IMR-90 (cell line): ENCODE results near the gene CHN2. TPM values are rescaled to one million over a fixed set of nuclear protein-coding genes. Genes with fewer than 3 reads are reported as not detected.

Experiments used
- ATAC-seq: fragments of 200-7000 bp; cut with Tn5 transposase; 2 replicates; pipeline ENCODE4 v1.9.1; 2020; ENCODE audit warnings: low read depth, mild to moderate bottlenecking, moderate library complexity
- BruUV-seq: library from RNA; stranded (reverse); fragments of 400-500 nt; replicated peaks from 2 replicates; lab custom pipeline; 2021; lab: Mats Ljungman, UMichigan
- CTCF ChIA-PET: fragments of 300-600 bp; formaldehyde crosslinking; extraction: SDS; loops from one replicate; lab custom pipeline; 2021; ENCODE audit warnings: antibody characterized with exemption; lab: Yijun Ruan, JAX
- POLR2A ChIA-PET: fragments of 300-600 bp; sonication (Branson Sonifier 250); formaldehyde crosslinking; loops from one replicate; lab custom pipeline; 2022; ENCODE audit warnings: antibody characterized with exemption; ENCODE audit not compliant: unreplicated experiment; lab: Charles Lee
- DNase-seq: peaks from one replicate; pipeline ENCODE4 v3.0.0; 2013
- H2AFZ ChIP-seq: replicated peaks from 2 replicates; pipeline ENCODE3; 2013; ENCODE audit warnings: low read length, mild to moderate bottlenecking; ENCODE audit not compliant: poor library complexity
- H2AK5ac ChIP-seq: 2 replicates; pipeline ENCODE4 v1.6.1; 2013; ENCODE audit warnings: low read depth, low read length, inconsistent platforms
- H2AK9ac ChIP-seq: replicated peaks from 2 replicates; pipeline ENCODE3; 2013; ENCODE audit warnings: mild to moderate bottlenecking, low read depth, low read length, moderate library complexity; ENCODE audit not compliant: poor library complexity
- H2BK120ac ChIP-seq: 2 replicates; pipeline ENCODE4 v1.6.1; 2013; ENCODE audit warnings: low read depth, low read length, inconsistent platforms
- H2BK15ac ChIP-seq: 3 replicates; pipeline ENCODE4 v1.6.1; 2013; ENCODE audit warnings: low read depth, low read length, inconsistent platforms
- H2BK20ac ChIP-seq: 2 replicates; pipeline ENCODE4 v1.6.1; 2013; ENCODE audit warnings: low read depth, mild to moderate bottlenecking, inconsistent platforms, low read length, moderate library complexity
- H2BK5ac ChIP-seq: 2 replicates; pipeline ENCODE4 v1.6.1; 2013; ENCODE audit warnings: mild to moderate bottlenecking, low read depth, low read length, inconsistent platforms; ENCODE audit not compliant: poor library complexity, severe bottlenecking
- H3K14ac ChIP-seq: replicated peaks from 2 replicates; pipeline ENCODE4 v1.6.1; 2013; ENCODE audit warnings: low read depth, low read length, inconsistent platforms
- H3K18ac ChIP-seq: 2 replicates; pipeline ENCODE4 v1.6.1; 2013; ENCODE audit warnings: low read depth, low read length, control low read depth
- H3K23ac ChIP-seq: 2 replicates; pipeline ENCODE4 v1.6.1; 2013; ENCODE audit warnings: low read depth, low read length, inconsistent platforms
- H3K27ac ChIP-seq: 2 replicates; pipeline ENCODE4 v1.5.1; 2013; ENCODE audit warnings: mild to moderate bottlenecking, control low read depth, low read length; ENCODE audit not compliant: insufficient read depth
- H3K27me3 ChIP-seq: 2 replicates; pipeline ENCODE4 v1.6.1; 2013; ENCODE audit warnings: low read length; ENCODE audit not compliant: control insufficient read depth, insufficient read depth
- H3K36me3 ChIP-seq: 2 replicates; pipeline ENCODE4 v1.6.1; 2013; ENCODE audit warnings: low read length, mixed read lengths; ENCODE audit not compliant: control insufficient read depth, insufficient read depth
- H3K4ac ChIP-seq: 2 replicates; pipeline ENCODE4 v1.6.1; 2013; ENCODE audit warnings: low read depth, low read length, inconsistent platforms
- H3K4me1 ChIP-seq: 2 replicates; pipeline ENCODE4 v1.6.1; 2013; ENCODE audit warnings: low read length, mixed read lengths; ENCODE audit not compliant: control insufficient read depth, insufficient read depth
- H3K4me2 ChIP-seq: 2 replicates; pipeline ENCODE4 v1.6.1; 2013; ENCODE audit warnings: low read depth, mild to moderate bottlenecking, control low read depth, low read length, moderate library complexity
- H3K4me3 ChIP-seq: 2 replicates; pipeline ENCODE4 v1.5.1; 2013; ENCODE audit warnings: low read depth, mild to moderate bottlenecking, control low read depth, low read length, moderate library complexity; ENCODE audit not compliant: insufficient read depth
- H3K56ac ChIP-seq: 2 replicates; pipeline ENCODE4 v1.6.1; 2013; ENCODE audit warnings: low read length, inconsistent platforms; ENCODE audit not compliant: insufficient read depth; ENCODE audit errors: extremely low read depth
- H3K79me1 ChIP-seq, 2 experiments: 2 replicates each; pipeline ENCODE4 v1.6.1; 2013; ENCODE audit warnings: low read length in 2 of 2, inconsistent platforms in 1 of 2, low read depth in 1 of 2
- H3K9ac ChIP-seq: 2 replicates; pipeline ENCODE4 v1.6.1; 2013; ENCODE audit warnings: low read depth, low read length, control low read depth
- H3K9me1 ChIP-seq: 2 replicates; pipeline ENCODE4 v1.6.1; 2013; ENCODE audit warnings: low read length, inconsistent platforms; ENCODE audit not compliant: insufficient read depth
- H3K9me3 ChIP-seq: 2 replicates; pipeline ENCODE4 v1.6.1; 2013; ENCODE audit warnings: low read length; ENCODE audit not compliant: control insufficient read depth, insufficient read depth
- H4K20me1 ChIP-seq: 2 replicates; pipeline ENCODE4 v1.6.1; 2013; ENCODE audit warnings: low read length, inconsistent platforms; ENCODE audit not compliant: insufficient read depth
- H4K5ac ChIP-seq: 2 replicates; pipeline ENCODE4 v1.6.1; 2013; ENCODE audit warnings: mild to moderate bottlenecking, low read depth, low read length, control low read depth
- H4K8ac ChIP-seq, 2 experiments: 2 replicates each; pipeline ENCODE4 v1.6.1; 2013; ENCODE audit warnings: low read depth in 2 of 2, low read length in 2 of 2, control low read depth in 1 of 2, inconsistent platforms in 1 of 2
- H4K91ac ChIP-seq: 2 replicates; pipeline ENCODE4 v1.6.1; 2013; ENCODE audit warnings: low read depth, low read length, inconsistent platforms; ENCODE audit not compliant: insufficient read depth
- CEBPB ChIP-seq: IDR thresholded peaks from 2 replicates; pipeline ENCODE4 v1.6.1; 2012; ENCODE audit warnings: low read depth, low read length, improper control_type of control experiment
- ELK1 ChIP-seq: fragments of 150-350 bp; IDR thresholded peaks from 2 replicates; pipeline ENCODE4 v1.6.1; 2016; ENCODE audit warnings: low read depth, mild to moderate bottlenecking, low read length, moderate library complexity, borderline replicate concordance
- FOS ChIP-seq: fragments of 150-350 bp; IDR thresholded peaks from 2 replicates; pipeline ENCODE4 v1.6.1; 2016; ENCODE audit warnings: low read depth, low read length
- MAFK ChIP-seq: IDR thresholded peaks from 2 replicates; pipeline ENCODE4 v1.6.1; 2012; ENCODE audit warnings: low read depth, low read length, improper control_type of control experiment
- MAZ ChIP-seq: IDR thresholded peaks from 2 replicates; pipeline ENCODE4 v1.6.1; 2012; ENCODE audit warnings: low read depth, mild to moderate bottlenecking, low read length, improper control_type of control experiment, moderate library complexity, borderline replicate concordance
- NFE2L2 ChIP-seq: fragments of 150-350 bp; IDR thresholded peaks from 2 replicates; pipeline ENCODE4 v1.6.1; 2016; ENCODE audit warnings: low read depth, mild to moderate bottlenecking, low read length
- POLR2A ChIP-seq: IDR thresholded peaks from 2 replicates; pipeline ENCODE4 v1.6.1; 2012; ENCODE audit warnings: mild to moderate bottlenecking, low read depth, low read length
- RAD21 ChIP-seq: IDR thresholded peaks from 2 replicates; pipeline ENCODE4 v1.6.1; 2012; ENCODE audit warnings: low read length, improper control_type of control experiment
- RCOR1 ChIP-seq: IDR thresholded peaks from 2 replicates; pipeline ENCODE4 v1.6.1; 2012; ENCODE audit warnings: mild to moderate bottlenecking, low read length, improper control_type of control experiment; ENCODE audit not compliant: insufficient replicate concordance
- RFX5 ChIP-seq: IDR thresholded peaks from 2 replicates; pipeline ENCODE4 v1.8.0; 2012; ENCODE audit warnings: low read depth, mild to moderate bottlenecking, low read length, moderate library complexity
- SMC3 ChIP-seq: fragments of 150-350 bp; IDR thresholded peaks from 2 replicates; pipeline ENCODE4 v1.6.1; 2016; ENCODE audit warnings: low read depth, mild to moderate bottlenecking, antibody characterized with exemption, low read length, moderate library complexity
- USF2 ChIP-seq: fragments of 150-350 bp; IDR thresholded peaks from 2 replicates; pipeline ENCODE4 v1.6.1; 2017; ENCODE audit warnings: mild to moderate bottlenecking, antibody characterized with exemption, low read length, low read depth
- WGBS, 2 experiments: methylation state at CpG; one replicate each; pipeline versions ENCODE4 v1.1.5 to v1.1.7; 2013; ENCODE audit warnings: missing lambda C conversion rate in 2 of 2; ENCODE audit not compliant: insufficient read length in 1 of 2; ENCODE audit errors: extremely low coverage in 2 of 2; 5-methylcytosine and 5-hydroxymethylcytosine counted together
- dilution Hi-C: fragments of 300-500 bp; cut with HindIII; formaldehyde crosslinking; loops from one replicate; pipeline ENCODE4 v1.14.3; 2018; ENCODE audit warnings: low sequenced_read_pairs; ENCODE audit not compliant: unreplicated experiment
- in situ Hi-C: fragments of 300-500 bp; cut with MboI; formaldehyde crosslinking; loops from 3 replicates; pipeline ENCODE4 v1.14.3; 2019; ENCODE audit warnings: low sequenced_read_pairs, inconsistent platforms, mixed read lengths
- intact Hi-C: fragments of 100-400 bp; cut with micrococcal nuclease; formaldehyde crosslinking; loops from 2 replicates; pipeline ENCODE4 v1.10.0; 2022
- polyA plus RNA-seq, 3 experiments: library from polyadenylated mRNA; depleted of rRNA; stranded (reverse); fragments of >200 nt; gene quantifications; 2 replicates each; pipeline ENCODE4 v1.2.3, GENCODE V29; 2012; ENCODE audit warnings: low replicate concordance in 1 of 3
- total RNA-seq: library from RNA; depleted of rRNA; stranded (reverse); fragments of >200 nt; gene quantifications from 2 replicates; pipeline ENCODE4 v1.2.3, GENCODE V29; 2012
- TF ChIP-seq, protein P1 (sequence below): conservative IDR thresholded peaks from 2 replicates; pipeline ENCODE4 v1.5.1; 2012; ENCODE audit warnings: mild to moderate bottlenecking, low read depth, low read length, improper control_type of control experiment

The CHN2 gene
- total and polyA plus RNA-seq, 2 of the 4 experiments (the other 2 are of a cell fraction) = not detected

DNA sequence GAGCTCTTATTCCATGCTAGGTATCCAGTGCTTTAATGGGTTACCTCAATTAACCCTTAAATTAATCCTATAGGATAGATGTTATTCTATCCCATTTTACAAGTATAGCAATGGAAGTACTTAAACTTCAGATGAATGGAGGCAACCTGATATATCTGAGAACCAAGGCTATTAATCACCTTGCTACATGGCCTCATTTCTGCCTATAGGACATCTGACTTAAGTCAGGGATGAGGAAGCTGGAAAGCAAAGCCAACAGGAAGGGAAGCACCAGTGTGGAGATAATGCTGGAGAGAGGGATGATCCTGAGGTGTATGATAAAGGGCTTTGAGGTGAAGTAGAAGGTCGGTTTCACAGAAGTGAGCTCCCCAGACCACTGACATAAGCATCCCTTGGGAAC lies 132.3 kb downstream of the CHN2 start:
- Histone ChIP-seq H3K56ac (no peak overlapping the region), H2BK20ac (no peak overlapping the region), H4K91ac (no peak overlapping the region), H2BK15ac (no peak overlapping the region), H3K18ac (no peak overlapping the region), H2BK5ac (no peak overlapping the region), H3K4me1 (no peaks in the 10 kb centered on the region), H2BK120ac (no peak overlapping the region), H3K14ac (no peak overlapping the region), H3K9me3 (no peaks in the 10 kb centered on the region), H4K8ac (no peak overlapping the region), H3K4ac (no peak overlapping the region), H3K27ac (no peak overlapping the region), H3K36me3 (no peaks in the 10 kb centered on the region), H2AK9ac (no peak overlapping the region), H3K9me1 (no peaks in the 10 kb centered on the region), H3K27me3 (no peaks in the 10 kb centered on the region), H3K23ac (no peak overlapping the region), H3K79me1 (no peaks in the 10 kb centered on the region), H4K5ac (no peak overlapping the region), H2AK5ac (no peak overlapping the region), H3K9ac (no peak overlapping the region), H2AFZ (no peak overlapping the region), H3K4me3 (no peak overlapping the region), H4K20me1 (no peaks in the 10 kb centered on the region), H3K4me2 (no peak overlapping the region)
- POLR2A ChIA-PET = no interaction called here
- no TSS peak for BruUV-seq
- CTCF ChIA-PET = interaction anchor here (1.1 kb wide), 1 partner anchor 405 kb away, joined by 3 read pairs; no protein-coding TSS in a partner anchor
- dilution Hi-C loops = no loop called here
- no peak for TF ChIP-seq FOS
- TF ChIP-seq MAFK = no peak
- TF ChIP-seq SMC3 = no peak
- TF ChIP-seq USF2 = no peak
- TF ChIP-seq RAD21 = no peak
- TF ChIP-seq RCOR1 = no peak
- no peak for TF ChIP-seq NFE2L2
- TF ChIP-seq, protein P1, sequence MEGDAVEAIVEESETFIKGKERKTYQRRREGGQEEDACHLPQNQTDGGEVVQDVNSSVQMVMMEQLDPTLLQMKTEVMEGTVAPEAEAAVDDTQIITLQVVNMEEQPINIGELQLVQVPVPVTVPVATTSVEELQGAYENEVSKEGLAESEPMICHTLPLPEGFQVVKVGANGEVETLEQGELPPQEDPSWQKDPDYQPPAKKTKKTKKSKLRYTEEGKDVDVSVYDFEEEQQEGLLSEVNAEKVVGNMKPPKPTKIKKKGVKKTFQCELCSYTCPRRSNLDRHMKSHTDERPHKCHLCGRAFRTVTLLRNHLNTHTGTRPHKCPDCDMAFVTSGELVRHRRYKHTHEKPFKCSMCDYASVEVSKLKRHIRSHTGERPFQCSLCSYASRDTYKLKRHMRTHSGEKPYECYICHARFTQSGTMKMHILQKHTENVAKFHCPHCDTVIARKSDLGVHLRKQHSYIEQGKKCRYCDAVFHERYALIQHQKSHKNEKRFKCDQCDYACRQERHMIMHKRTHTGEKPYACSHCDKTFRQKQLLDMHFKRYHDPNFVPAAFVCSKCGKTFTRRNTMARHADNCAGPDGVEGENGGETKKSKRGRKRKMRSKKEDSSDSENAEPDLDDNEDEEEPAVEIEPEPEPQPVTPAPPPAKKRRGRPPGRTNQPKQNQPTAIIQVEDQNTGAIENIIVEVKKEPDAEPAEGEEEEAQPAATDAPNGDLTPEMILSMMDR = no peak
- TF ChIP-seq CEBPB = no peak
- no peak for TF ChIP-seq POLR2A
- TF ChIP-seq MAZ = no peak
- no peak for TF ChIP-seq RFX5
- TF ChIP-seq ELK1 = no peak
- in situ Hi-C loops = no loop called here
- intact Hi-C loops = no loop called here
- no peak for ATAC-seq
- no CpG with 5 or more reads among the region's 1 CpG for WGBS, 2 experiments
- no peak for DNase-seq
